K562 (cell line): Measurements from ENCODE around the gene MYCN. TPM values are rescaled to one million over a fixed set of nuclear protein-coding genes. Genes with fewer than 3 reads are reported as not detected.

ENCODE experiments used
- ATAC-seq: fragments of 200-7000 bp; cut with Tn5 transposase; 3 replicates; pipeline ENCODE4 v1.9.1; 2020; ENCODE audit warnings: moderate library complexity
- BruUV-seq: library from RNA; stranded (reverse); fragments of 400-500 nt; replicated peaks from 2 replicates; lab custom pipeline; 2021; lab: Mats Ljungman, UMichigan
- CTCF ChIA-PET: fragments of 300-600 bp; formaldehyde crosslinking; extraction: SDS; loops from one replicate; lab custom pipeline; 2021; ENCODE audit warnings: low intra/inter-chr PET ratio; lab: Yijun Ruan, JAX
- POLR2A ChIA-PET: fragments of 300-600, 350-650 bp; sonication (Branson Sonifier 250); formaldehyde crosslinking; extraction: SDS; loops from one replicate; lab custom pipeline; 2021; ENCODE audit warnings: antibody characterized with exemption, inconsistent platforms; lab: Yijun Ruan, JAX
- DNase-seq, 4 experiments: peaks; one replicate each; pipeline versions ENCODE4 v3.0.0 to v3.0.0-alpha.2; 2011 to 2018; ENCODE audit warnings: low spot score in 3 of 4, mixed read lengths in 3 of 4; ENCODE audit errors: extremely low read depth in 1 of 4
- FAIRE-seq: peaks from 2 replicates; lab custom pipeline; 2011; peaks lifted over from hg19 to GRCh38; lab: Jason Lieb, UNC
- H2AFZ ChIP-seq: 2 replicates; pipeline ENCODE4 v1.6.0; 2011; ENCODE audit warnings: low read depth, low read length, control low read depth, inconsistent platforms
- H3K27ac ChIP-seq: fragments of 200-600 bp; 3 replicates; pipeline ENCODE4 v1.8.0; 2011; ENCODE audit warnings: low read depth, mild to moderate bottlenecking, control low read depth, inconsistent platforms, low read length, moderate library complexity, mixed read lengths; ENCODE audit errors: extremely low read depth
- H3K27me3 ChIP-seq, 2 experiments: fragments of 300-600 bp in 1 of 2; 2 replicates in 1 of 2; 3 replicates in 1 of 2; pipeline versions ENCODE4 v1.6.0 to v1.8.0; 2011; ENCODE audit warnings: inconsistent platforms in 2 of 2, low read length in 2 of 2, mild to moderate bottlenecking in 1 of 2, mixed read lengths in 1 of 2, moderate library complexity in 1 of 2; ENCODE audit not compliant: control insufficient read depth in 2 of 2, insufficient read depth in 2 of 2
- H3K36me3 ChIP-seq: fragments of 300-600 bp; 3 replicates; pipeline ENCODE4 v1.8.0; 2011; ENCODE audit warnings: mild to moderate bottlenecking, low read length, inconsistent platforms; ENCODE audit not compliant: control insufficient read depth, insufficient read depth
- H3K4me1 ChIP-seq, 2 experiments: fragments of 200-600 bp in 1 of 2; replicated peaks in 1 of 2; 2 replicates in 1 of 2; 3 replicates in 1 of 2; pipeline versions ENCODE4 v1.5.1 to v1.8.0; 2011; ENCODE audit warnings: inconsistent platforms in 2 of 2, low read length in 2 of 2, mild to moderate bottlenecking in 1 of 2, mixed read lengths in 1 of 2, moderate library complexity in 1 of 2; ENCODE audit not compliant: control insufficient read depth in 2 of 2, insufficient read depth in 2 of 2
- H3K4me2 ChIP-seq: 2 replicates; pipeline ENCODE4 v1.6.1; 2011; ENCODE audit warnings: low read length, control low read depth, inconsistent platforms, mixed read lengths; ENCODE audit not compliant: insufficient read depth
- H3K4me3 ChIP-seq: fragments of 200-600 bp; sonication (generic), shearing (Covaris generic); 2 replicates; pipeline ENCODE4 v1.5.1; 2016; ENCODE audit warnings: control low read depth, inconsistent platforms
- H3K79me2 ChIP-seq: fragments of 200-600 bp; 3 replicates; pipeline ENCODE4 v1.8.0; 2011; ENCODE audit warnings: low read length, inconsistent platforms; ENCODE audit not compliant: control insufficient read depth, insufficient read depth
- H3K9ac ChIP-seq, 2 experiments: 2 replicates each; pipeline versions ENCODE4 v1.6.0 to v1.6.1; 2011; ENCODE audit warnings: low read depth in 2 of 2, low read length in 2 of 2, control low read depth in 1 of 2, inconsistent platforms in 1 of 2, mild to moderate bottlenecking in 1 of 2, mixed read lengths in 1 of 2; ENCODE audit not compliant: insufficient read depth in 1 of 2
- H3K9me1 ChIP-seq: one replicate; pipeline ENCODE4 v1.6.0; 2011; ENCODE audit warnings: inconsistent platforms, mild to moderate bottlenecking, low read length, moderate library complexity; ENCODE audit not compliant: control insufficient read depth, insufficient read depth
- H3K9me3 ChIP-seq: replicated peaks from 2 replicates; pipeline ENCODE4 v1.5.1; 2011; ENCODE audit warnings: low read depth, low read length, inconsistent platforms; ENCODE audit not compliant: control insufficient read depth, insufficient read depth
- H4K20me1 ChIP-seq: replicated peaks from 2 replicates; pipeline ENCODE4 v1.6.1; 2011; ENCODE audit warnings: low read length, inconsistent platforms, mixed read lengths; ENCODE audit not compliant: control insufficient read depth, insufficient read depth
- BCLAF1 ChIP-seq, 2 experiments: fragments of 450-650 bp in 1 of 2; IDR thresholded peaks; 2 replicates each; pipeline ENCODE4 v1.6.1; 2011 to 2017; ENCODE audit warnings: low read depth in 2 of 2, antibody characterized with exemption in 1 of 2, borderline replicate concordance in 1 of 2, low read length in 1 of 2, mild to moderate bottlenecking in 1 of 2, mixed read lengths in 1 of 2; ENCODE audit not compliant: control insufficient read depth in 1 of 2
- E2F8 ChIP-seq: fragments of 450-650 bp; IDR thresholded peaks from 2 replicates; pipeline ENCODE4 v1.7.1; 2018; ENCODE audit warnings: mild to moderate bottlenecking, low read depth; ENCODE audit not compliant: partially characterized antibody
- FOS ChIP-seq: IDR thresholded peaks from 3 replicates; pipeline ENCODE4 v1.6.1; 2011; ENCODE audit not compliant: insufficient read length; ENCODE audit errors: extremely low read depth
- FOXK1 ChIP-seq: sonication (generic); formaldehyde crosslinking; IDR thresholded peaks from 2 replicates; pipeline ENCODE4 v1.8.0; 2022; ENCODE audit warnings: missing genetic modification reagents, mild to moderate bottlenecking, borderline replicate concordance
- KAT2B ChIP-seq: IDR thresholded peaks from one replicate; pipeline ENCODE4 v1.6.1; 2012; ENCODE audit warnings: low read depth, mild to moderate bottlenecking, control low read depth, inconsistent platforms, low read length, moderate library complexity
- MEF2D ChIP-seq: conservative IDR thresholded peaks from 2 replicates; pipeline ENCODE4 v1.6.1; 2016; ENCODE audit warnings: low read depth, missing genetic modification characterization, missing compliant biosample characterization
- THRB ChIP-seq: fragments of 450-650 bp; formaldehyde crosslinking; conservative IDR thresholded peaks from 2 replicates; pipeline ENCODE4 v1.4.0; 2022; ENCODE audit warnings: mild to moderate bottlenecking, missing genetic modification characterization
- ZSCAN32 ChIP-seq: fragments of 450-650 bp; formaldehyde crosslinking; IDR thresholded peaks from 2 replicates; pipeline ENCODE4 v1.4.0; 2020; ENCODE audit warnings: mild to moderate bottlenecking, moderate library complexity
- WGBS: fragments of 100-300 bp; shearing (Covaris generic); methylation state at CpG from one replicate; pipeline ENCODE4 v1.1.6; 2016; ENCODE audit warnings: low coverage, mixed read lengths; ENCODE audit not compliant: insufficient coverage; ENCODE audit errors: missing lambda C conversion rate; 5-methylcytosine and 5-hydroxymethylcytosine counted together
- in situ Hi-C: fragments of 300-500 bp; cut with MboI; formaldehyde crosslinking; loops from 4 replicates; pipeline ENCODE4 v1.15.0; 2018; ENCODE audit warnings: inconsistent platforms, mixed read lengths
- intact Hi-C: fragments of 100-400 bp; cut with micrococcal nuclease; formaldehyde crosslinking; loops from 2 replicates; pipeline ENCODE4 v1.14.2; 2022
- polyA plus RNA-seq, 8 experiments: library from polyadenylated mRNA; depleted of rRNA in 4 of 8; stranded (reverse) in 5 of 8; unstranded in 3 of 8; fragments of >200 nt; fragmentation: Nextera tagmentation in 2 of 8; fragmentation: Illumina TruSeq in 1 of 8; extraction: Ambion mirVana in 2 of 8; extraction: Trizol in 1 of 8; gene quantifications; 2 replicates each; pipeline versions ENCODE4 v1.2.1 to v1.2.3, GENCODE V29; 2011 to 2014; ENCODE audit warnings: inconsistent platforms in 1 of 8, missing spikeins in 1 of 8
- total RNA-seq, 7 experiments: library from RNA; depleted of rRNA in 6 of 7; stranded (reverse); fragments of >200 nt in 6 of 7; fragmentation: Illumina TruSeq in 2 of 7; extraction: Trizol in 2 of 7; gene quantifications; 2 replicates each; pipeline versions ENCODE4 v1.2.1 to v1.2.3, GENCODE V29; 2011 to 2021; ENCODE audit warnings: low replicate concordance in 1 of 7

Gene MYCN
- total and polyA plus RNA-seq, 9 of the 15 experiments (the other 6 are each of a cell fraction or from before 2014, with no cell fraction given) = not detected

GRCh38 chr2:15947431-15947830 is 7.1 kb downstream of the MYCN start (continued):
- no peak for TF ChIP-seq FOXK1 (CRISPR knock-in tag)
- TF ChIP-seq E2F8 = no peak
- TF ChIP-seq, all 486 proteins: peak for 0

GRCh38 chr2:15948704-15948957 is 8.3 kb downstream of the MYCN start:
- POLR2A ChIA-PET = no interaction called here
- CTCF ChIA-PET = no interaction called here
- FAIRE-seq (no peak), DNase-seq (no peak), ATAC-seq (no peak)
- Histone ChIP-seq H3K4me1 (no peaks in the 10 kb centered on the region), H3K27me3 (peaks cover 7 to 34% of the 10 kb centered on the region in 2 experiments; a peak in 4 of 5 replicates), H3K9me3 (no peaks in the 10 kb centered on the region), H4K20me1 (no peaks in the 10 kb centered on the region; the same call in 1 of the 2 replicates), H3K36me3 (no peaks in the 10 kb centered on the region), H2AFZ (no peak overlapping the region), H3K9me1 (no peaks in the 10 kb centered on the region), H3K4me3 (no peak overlapping the region), H3K9ac (no peak overlapping the region), H3K4me2 (no peak overlapping the region), H3K79me2 (no peaks in the 10 kb centered on the region), H3K27ac (no peak overlapping the region)
- intact Hi-C loops (loop anchor here (10.0 kb wide), 1 partner anchor 806 kb away; no protein-coding TSS in a partner anchor), in situ Hi-C loops (loop anchor here (25.0 kb wide), 2 partner anchors 539 to 814 kb away; no protein-coding TSS in a partner anchor)
- 0% methylated on average over 3 of the region's 3 CpGs for whole genome bisulfite sequencing
- TF ChIP-seq THRB (CRISPR knock-in tag) = no peak
- no peak for TF ChIP-seq FOS
- TF ChIP-seq MEF2D (tag) = no peak
- no peak for TF ChIP-seq ZSCAN32 (CRISPR knock-in tag)
- no peak for TF ChIP-seq KAT2B
- no peak for TF ChIP-seq BCLAF1 (IDR thresholded peaks at IDR 0.05; ENCODE audit: borderline replicate concordance in 1 of 2, control insufficient read depth in 1 of 2, low read depth in 2 of 2, low read length in 1 of 2)
- no TSS peak for BruUV-seq
